Stimulated activated CD4-positive, alpha-beta T cell treated with anti-CD3 and anti-CD28 coated beads, Interleukin-2, amount 100 ng/mL, for 24 hours (primary cell): ENCODE results near the gene KCNH1.
"Not testable (repeated sequence)": the region's sequence is repeated elsewhere in the genome, so short reads cannot be mapped to it uniquely, and the experiment has no call there.

Experiments used
- DNase-seq, 2 donors: peaks; one replicate each; pipeline ENCODE4 v3.0.0-alpha.2; 2020

The KCNH1 gene

DNA sequence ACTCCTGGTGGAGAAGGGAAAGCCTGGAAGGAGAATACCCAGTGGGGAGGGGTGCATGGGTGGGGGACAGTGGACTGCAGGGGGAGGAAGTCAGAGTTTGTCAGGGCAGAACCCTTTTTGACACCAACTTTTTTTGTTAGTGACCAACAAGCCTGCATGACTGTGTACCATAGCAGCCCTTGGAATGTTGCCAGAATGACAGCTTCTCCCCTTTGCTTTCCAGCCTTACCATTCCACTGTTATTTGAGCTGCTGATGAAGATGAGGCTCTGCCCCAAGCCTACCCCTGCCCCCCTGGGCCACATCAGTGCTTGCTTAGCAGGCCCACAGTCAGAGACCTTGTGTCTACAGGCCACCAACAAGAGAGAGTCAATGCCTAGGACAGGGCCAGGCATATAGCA, 464.0 kb downstream of the KCNH1 start:
- DNase-seq = no peak

DNA sequence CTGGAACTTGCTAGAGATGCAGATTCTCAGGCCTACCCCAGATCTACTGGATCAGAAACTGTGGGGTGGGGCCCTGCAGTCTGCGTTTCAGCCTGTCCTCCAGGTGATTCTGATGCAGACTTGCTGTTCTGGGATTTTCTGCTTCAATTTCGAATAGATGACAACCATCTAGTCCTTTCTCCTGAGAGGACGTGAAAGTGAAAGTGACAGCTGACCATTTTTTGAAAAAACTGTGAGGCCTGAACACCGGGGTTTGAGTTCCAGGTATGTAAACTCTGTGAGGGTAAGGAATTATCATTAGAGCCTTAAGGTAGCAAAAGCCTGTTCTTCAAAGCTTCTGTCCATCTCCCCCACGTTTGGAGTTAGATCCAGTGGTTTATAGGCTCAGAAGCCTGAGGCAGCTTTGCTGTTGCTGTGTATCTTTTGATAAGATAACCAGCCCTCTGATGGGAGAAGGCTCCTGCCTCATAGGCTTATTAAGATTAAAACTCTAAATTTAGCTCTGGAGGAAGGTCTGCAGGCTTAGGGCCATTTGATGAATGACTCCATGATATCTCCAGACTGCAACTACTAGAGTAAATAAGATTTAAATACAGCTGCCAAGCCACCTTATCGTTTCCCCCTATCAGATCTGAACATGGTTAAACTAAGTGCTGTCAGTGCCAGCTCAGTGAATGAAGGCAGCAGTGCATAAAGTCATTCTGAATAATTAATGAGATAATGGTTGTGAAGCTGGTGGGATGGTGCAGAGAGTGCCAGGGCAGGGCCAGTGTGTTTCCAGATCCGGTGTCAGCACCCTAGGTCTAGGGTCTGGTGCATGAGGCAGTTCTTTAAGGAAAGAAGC, 470.0 kb downstream of the KCNH1 start:
- no peak for DNase-seq

DNA sequence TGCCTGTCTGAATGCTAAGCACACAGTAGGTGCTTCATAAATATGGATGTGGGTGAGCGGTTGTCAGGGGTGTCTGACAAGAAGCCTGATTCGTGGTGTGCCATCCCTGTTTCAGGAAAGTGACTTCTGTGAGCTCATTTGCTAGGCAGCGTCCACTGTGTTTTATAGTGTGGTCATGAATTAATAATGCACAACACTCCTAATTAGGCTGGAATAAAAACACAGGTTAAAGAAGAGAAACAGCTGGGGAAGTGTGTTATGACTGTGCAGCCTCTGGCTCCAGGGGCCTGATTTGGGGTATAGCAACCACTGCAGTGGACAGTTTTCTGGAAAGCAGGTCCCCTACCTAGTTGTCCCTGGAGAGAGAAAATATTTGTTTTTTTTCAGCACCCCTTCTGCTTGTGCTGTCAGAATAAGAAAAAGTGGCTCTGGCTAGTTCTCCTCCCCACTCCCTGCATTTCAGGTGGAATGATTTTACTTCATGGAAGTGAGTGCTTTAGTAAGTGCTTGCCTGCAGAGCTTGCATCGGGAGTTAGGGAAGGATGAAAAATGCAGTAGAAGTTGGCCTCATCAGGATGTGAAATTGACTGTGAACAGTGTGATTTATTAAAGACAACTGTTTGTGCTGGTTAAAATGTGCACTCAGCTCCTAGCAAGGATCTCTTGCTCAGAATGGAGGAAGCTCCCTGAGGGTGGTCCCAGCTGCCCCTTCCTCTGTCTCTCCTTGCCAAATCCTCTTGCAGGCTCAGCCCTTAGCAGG, 471.5 kb downstream of the KCNH1 start:
- no peak for DNase-seq

DNA sequence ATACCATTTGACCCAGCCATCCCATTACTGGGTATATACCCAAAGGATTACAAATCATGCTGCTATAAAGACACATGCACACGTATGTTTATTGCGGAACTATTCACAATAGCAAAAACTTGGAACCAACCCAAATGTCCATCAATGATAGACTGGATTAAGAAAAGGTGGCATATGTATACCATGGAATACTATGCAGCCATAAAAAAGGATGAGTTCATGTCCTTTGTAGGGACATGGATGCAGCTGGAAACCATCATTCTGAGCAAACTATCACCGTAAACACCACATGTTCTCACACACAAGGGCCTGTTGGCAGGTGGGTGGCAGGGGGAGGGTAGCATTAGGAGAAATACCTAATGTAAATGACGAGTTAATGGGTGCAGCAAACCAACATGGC, 472.4 kb downstream of the KCNH1 start:
- not testable (repeated sequence) for DNase-seq

DNA sequence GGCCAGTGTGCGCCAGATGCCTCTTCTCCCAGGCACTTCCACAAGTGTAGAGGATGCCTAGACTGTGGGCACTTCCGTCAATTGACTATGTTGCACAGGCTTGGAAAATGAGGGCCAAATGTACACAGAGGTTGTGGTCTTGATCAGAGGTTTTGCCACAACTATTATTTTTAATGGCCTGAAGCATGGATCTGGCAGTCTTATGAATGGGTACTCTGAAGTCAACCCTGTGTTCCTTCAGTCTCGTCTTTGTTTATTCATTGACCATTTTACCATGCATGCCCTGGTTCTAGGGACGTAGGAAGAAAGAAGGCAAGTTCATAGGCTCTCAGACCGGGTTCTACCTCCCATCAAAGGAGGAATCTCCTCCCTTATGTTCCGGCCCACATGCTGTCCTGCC, 476.1 kb downstream of the KCNH1 start:
- DNase-seq = no peak

DNA sequence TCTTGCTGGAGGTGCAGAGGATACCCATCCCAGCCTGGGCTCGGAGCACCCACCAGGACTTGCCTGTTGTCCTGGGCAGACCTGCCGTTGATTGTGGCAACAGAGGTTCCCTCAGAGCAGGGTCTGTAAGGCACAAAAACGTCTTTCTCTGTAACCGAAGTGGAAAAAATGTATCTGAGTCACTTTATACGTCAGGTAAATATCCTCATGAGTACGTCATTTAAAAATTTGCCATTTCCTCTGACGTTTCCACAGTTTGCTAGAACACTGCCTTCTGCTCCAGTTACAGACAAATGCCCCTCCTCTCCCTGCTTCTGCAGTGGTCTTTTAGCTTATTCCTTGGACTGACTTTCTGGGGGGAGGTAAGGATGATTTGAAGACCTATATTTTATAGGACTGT, 478.4 kb downstream of the KCNH1 start:
- no peak for DNase-seq

DNA sequence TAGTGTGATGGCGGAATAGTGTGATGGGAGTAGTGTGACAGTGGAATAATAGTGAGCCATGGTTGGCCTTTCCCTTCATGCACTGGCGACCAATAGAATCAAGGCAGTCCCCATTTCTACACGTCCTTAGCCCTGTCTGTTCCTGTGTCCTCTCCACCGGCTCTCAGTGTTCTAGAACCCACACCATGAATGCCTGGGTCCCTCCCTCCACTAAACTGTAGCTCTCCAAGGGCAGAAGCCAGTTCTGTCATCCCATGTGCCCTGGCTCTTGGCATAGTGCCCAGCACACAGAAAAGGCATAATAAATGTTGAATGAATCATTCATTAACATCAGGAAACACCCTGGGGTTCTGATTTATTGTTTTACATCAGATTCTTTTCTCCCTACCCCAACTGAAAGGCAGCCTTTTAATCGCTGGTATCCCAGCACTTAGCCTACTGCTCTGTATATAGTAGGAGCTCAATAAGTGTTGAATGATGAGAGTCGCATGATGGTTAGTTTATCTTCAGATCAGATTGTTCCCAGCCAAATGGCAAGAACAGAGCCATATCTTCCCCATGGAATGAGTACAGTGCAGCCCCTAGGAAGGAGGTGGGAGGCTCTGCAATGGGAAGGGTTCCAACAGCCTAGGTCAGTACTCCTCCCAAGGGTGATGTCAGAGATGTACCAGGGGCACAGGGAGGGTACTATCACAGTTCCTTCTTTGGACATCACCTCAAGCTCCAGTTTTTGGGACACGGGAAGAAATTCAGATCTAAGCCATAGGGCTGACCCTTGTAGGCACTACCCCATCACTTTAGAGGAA, 479.6 kb downstream of the KCNH1 start:
- DNase-seq = no peak

DNA sequence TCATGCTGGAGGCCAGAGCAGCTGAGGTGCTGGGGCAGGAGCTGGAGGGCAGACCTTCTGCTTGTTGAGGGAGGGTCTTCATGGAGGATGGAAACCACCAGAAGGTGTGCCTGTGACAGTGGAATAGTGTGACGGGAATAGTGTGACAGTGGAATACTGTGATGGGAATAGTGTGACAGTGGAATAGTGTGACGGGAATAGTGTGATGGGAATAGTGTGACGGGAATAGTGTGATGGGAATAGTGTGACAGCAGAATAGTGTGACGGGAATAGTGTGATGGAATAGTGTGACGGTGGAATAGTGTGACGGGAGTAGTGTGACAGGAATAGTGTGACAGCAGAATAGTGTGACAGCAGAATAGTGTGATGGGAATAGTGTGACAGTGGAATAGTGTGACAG, 480.2 kb downstream of the KCNH1 start:
- no peak for DNase-seq

DNA sequence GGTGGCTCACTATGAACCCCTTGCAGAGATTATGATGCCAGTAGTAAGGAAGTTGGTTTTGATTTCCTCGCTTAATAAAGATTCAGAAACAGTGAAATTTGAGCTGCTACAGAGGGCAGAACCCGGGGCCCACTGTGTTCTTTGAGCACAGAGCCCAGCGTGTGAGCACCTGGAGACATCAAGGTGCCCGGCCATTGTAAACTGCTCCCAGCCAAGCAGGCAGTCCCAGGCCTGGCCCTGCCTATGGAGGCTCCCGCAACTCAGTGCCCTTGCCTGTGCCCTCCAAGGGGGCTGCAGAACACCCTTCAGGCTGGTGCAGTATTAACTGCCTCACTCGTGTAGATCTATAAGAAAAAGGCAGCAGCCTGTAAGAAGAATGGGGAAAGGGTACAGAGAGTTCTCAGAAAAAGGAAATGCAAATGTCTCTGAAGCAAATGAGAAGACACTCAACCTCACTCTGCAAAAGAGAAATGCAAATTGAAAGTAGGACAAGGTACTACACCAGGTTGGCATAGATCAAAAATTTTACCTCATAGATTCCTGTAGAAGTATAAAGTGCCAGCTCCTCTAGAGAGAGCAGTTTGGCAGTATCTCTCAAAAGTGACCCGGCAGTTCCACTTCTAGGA, 481.5 kb downstream of the KCNH1 start:
- no peak for DNase-seq

DNA sequence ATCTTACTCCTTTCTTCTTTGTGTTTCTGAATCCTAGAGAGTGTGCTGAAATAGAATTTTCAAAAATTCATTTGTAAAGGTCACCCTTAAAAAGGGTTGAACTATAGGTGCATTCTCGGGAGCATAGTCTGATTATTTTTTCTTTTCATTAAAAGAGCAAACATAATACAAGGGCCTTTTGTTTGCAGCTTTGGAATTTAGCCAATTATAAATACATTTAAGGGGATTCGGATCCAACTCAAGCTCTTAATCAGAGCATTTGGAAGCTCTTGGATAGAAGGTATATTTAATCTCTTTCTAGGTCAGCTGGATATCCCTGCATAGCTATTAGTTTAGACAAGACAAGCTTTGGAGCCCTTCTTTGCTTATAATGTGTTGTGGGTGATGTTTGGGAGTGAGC, 483.5 kb downstream of the KCNH1 start:
- DNase-seq = no peak

DNA sequence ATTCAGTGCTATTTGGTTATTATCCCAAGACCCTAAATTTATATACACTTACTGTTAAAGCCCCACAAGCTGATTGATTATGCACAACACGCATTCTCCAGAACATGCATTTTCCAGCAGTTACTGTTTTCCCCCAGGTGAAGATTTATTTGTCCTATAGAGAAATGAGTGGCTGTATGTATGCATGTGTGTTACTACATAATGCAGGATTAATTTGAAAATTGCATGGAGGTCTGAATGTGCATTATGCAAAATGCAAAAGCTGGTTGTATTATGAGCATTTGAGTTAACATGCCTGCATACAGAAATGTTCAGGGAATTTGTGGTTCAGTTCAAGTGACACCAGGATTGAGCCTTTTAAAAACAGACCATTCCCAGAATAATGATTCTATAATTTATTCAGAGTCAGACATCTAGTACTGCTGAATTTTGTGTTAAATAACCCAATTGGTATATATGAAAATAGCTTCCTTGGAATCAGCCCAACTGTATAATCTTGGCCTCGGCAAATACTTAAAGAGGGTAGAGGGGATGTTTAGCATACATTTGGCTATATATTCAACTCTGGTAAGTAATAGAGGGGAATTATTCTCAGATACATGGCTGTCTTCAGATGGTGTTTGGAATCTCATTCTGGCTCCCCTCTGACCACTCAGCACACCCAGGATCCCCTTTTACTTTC, 485.2 kb downstream of the KCNH1 start:
- no peak for DNase-seq

DNA sequence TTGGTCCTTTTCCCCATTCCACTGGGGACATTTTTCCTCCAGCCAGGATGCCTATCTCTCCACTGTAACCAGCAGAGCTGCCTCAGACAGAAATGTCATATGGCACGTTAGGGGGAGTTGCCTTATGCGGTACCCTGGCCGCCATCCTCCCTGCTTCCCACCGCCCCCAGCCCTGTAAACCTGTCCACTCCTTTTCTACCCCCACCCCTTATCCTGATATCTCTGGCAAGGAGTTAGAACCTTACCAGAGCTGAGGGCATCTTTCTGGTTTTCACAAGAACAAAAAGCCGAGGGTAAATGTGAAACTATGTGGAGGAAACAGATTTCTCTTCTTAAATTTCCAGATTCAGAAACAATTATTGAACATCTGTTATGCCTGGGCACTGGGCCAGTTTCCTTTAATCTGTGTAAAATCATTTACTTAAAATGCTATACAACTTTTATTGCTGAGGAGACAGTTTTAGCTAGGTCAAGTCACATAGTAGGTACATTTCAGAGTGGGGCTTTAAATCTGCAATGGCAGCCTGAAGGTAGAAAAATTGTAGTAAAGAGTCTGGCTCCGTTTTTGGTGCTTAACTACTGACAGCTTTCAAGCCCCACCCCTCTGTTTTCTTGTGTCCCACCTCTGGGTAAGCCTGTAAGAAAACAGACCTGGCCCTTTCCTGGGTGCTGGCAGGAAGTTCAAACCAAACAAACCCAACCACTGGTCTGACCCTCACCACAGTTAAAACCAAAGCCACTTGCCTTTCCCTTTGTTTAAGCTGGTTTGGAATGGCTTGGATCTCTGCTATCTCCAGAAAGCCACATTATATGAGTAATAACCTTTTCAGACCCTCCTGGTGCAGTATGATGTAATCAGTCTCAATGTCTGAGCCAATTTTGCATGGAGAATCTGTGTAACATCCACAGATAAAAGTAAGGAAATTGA, 486.3 kb downstream of the KCNH1 start:
- DNase-seq = no peak

DNA sequence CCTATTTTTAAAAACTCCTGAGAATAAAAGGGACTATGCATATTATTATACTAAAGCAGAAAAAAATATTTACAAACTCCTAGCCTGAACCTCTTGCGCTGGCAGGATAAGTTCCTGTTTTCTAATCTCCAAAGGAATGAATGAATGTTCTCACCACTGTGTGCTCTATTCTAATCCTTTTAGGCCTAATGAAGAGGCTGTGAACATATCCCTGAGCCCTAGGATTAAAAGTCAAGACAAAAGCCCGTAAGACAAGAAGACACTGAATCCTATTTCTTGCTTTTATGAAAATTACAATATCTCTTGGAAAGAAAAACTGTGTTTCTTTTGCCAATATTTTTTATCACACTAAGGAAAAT, 487.7 kb downstream of the KCNH1 start:
- no peak for DNase-seq

DNA sequence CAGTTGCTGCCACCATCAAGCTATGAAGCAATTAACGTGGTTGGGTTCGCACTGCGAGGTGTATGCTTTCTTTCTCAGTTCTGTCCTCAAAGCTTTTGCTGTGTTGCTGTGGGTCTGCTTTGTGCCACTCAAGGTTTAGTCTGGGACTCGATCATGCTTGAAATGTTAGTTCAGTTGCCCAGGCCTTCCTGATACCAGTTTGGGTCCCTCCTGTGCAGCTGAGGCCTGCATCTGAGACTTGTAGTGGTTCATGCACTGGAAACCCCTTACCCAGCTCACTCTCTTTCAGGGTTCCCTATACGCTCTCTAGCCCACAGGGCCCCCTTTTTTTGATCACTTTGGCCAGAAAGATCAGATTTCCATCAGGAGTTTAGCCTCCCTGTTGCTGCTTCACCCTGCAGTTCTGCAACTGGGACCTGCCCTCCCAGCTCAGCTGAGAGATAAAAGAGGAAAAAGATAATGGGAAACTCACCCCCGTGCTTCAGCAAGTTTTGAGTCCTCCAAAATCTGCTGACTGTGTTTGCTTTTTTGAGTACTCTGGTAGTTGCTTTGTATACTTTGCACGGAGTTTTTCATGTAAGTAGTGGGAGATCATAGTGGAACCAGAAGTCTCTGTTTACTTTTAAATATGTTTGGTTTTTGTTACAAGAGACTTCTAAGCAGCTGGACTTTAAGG, 488.2 kb downstream of the KCNH1 start:
- DNase-seq = no peak

DNA sequence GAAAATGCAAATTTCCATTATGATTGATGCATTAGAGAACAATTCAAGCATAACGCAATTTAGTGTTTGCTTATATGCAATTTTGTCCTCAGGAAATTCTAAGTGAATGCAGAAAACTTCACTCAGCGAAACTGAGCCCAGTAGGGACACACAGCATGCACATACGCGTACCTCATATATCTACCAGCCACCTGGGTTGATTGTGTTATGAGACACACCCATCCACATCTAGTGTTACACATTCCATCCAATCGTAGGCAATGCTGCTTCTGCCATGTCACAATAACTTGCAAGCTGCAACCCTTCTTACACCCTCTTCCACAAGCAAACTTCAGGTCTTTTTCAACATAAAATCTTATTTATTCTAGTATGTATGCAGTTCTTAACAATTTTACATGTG, 492.4 kb downstream of the KCNH1 start:
- no peak for DNase-seq

DNA sequence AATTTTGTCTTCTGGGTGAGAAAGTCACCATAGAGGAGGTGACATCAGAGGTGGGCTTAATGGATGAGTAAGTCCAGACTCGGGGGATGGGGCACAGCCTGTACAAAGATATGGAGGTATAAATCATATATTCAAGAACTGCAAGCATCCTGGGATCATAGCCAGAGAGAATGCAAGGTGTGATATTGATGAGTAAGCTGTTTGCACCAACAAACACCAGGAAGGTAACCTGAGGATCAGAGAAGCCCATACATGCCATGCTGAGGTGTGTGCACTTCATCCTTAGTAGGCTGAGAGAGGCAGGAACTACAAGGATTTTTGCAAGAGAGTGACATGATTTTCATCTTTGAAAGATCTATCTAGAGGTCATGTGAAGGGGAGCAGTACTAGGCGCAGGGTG, 498.8 kb downstream of the KCNH1 start:
- DNase-seq = no peak

DNA sequence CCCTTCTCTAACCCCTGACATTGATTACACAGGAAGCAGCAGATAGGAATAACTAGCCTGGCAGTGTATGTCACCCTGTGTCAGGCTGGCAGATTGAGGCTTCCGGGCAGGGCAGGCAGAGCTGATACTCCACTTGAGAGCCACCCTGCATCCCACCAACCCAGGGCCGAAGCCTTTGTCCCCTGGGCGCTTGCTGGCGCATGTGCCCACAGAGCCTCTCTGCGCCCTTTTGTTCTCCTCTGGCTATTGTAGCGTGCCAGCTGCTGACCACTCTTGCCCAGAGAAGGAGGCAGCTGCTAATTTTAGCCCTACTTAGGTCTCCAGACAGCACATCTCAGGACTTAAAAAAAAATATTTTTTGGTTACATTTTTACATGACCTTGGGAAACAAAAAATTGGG, 500.3 kb downstream of the KCNH1 start:
- no peak for DNase-seq

DNA sequence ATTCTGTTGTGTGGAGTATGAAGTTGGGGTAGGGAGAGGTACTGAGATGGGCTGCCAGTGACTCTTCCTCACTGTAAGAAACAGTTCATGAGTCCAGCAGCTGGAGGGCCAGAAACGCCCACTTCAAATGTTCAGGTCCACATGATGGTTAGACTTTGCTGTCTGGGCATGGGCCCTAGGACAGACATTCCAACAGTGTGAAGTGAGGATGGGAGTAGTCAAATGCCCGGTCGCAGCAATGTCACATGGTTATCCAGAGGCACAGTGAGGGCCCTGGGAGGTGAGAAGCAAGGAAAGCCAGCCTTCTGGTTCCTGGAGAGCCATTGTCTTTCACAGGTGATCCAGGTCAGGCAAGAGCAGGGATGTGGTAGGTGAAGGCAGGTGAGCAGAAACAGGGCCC, 500.8 kb downstream of the KCNH1 start:
- no peak for DNase-seq

DNA sequence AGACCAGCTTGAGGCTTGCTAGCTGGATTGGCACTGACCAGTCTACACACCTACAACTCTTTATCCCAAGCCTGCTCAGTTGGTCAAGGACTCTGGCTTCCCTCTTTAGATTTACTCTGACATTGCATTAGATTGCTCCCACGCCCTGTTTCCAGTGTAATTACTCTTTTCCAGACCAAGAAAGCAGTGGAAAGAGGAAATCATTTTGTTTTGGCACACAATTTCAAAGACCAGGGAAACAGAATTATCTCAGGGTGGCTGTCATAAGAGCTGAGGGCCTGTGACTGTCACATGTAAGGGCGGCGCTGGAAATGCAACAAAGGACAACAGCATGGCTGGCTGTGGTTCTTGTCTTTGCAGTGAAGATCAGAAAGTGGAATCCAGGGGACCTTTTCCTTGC, 502.5 kb downstream of the KCNH1 start:
- DNase-seq = no peak

DNA sequence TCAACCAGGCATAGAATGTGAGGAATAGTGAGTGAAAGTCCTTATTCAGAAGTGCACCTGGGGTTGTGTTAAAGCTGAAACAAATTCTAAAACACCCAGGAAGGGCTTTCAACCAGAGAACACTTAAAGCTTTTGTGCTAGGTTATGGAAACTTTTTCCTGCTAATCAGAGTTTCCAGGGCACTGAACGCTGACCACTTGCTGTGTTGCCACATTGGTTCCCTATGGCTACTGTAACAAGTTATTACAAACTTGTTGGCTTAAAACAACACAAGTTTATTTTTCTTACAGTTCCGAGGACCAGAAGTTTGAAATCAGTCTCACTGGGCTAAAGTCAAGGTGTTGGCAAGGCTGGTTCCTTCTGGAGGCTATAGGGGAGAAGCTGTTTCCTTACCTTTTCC, 504.7 kb downstream of the KCNH1 start:
- DNase-seq = no peak

DNA sequence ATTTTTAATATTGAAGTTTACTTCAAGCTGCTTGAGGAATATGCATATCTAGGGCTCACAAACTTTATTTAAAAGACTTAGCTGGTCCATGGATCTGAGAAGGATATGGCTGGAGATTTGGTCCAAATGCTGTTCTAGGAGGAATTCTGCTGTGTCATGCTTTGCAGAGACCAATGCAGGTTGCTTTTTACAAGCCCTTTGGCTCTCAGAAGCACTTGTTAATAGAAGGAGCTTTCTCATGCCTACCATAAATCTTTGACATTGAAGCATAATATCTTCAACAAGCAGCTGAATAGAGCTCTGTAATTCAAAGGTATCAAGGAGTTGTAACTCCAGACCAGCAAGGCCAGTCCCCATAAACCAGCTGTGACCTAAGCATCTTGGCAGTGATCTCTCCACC, 506.2 kb downstream of the KCNH1 start:
- DNase-seq = no peak
